ENCODE results near the gene NELL2.

- TF ChIP-seq CTCF (IDR thresholded peaks at IDR 0.05; ENCODE audit: low read depth, low read length, missing input control), result no peak
- TF ChIP-seq MAX (IDR thresholded peaks at IDR 0.05), result no peak
- no peak for TF ChIP-seq REST (IDR thresholded peaks at IDR 0.05)
- no peak for TF ChIP-seq RAD21 (IDR thresholded peaks at IDR 0.05)
Measured at GRCh38 chr12:44779766-44780165, 96.3 kb downstream of the NELL2 start.

Data from liver (tissue), 3 donors.